Activated naive CD4-positive, alpha-beta T cell (primary cell): ENCODE measurements around the gene USO1.
"Not testable (repeated sequence)": the region's sequence is repeated elsewhere in the genome, so short reads cannot be mapped to it uniquely, and the experiment has no call there.

Source experiments
- DNase-seq, 4 experiments: peaks; one replicate each; lab custom pipeline; 2025; lab: John Stamatoyannopoulos, UW

Gene USO1

DNA sequence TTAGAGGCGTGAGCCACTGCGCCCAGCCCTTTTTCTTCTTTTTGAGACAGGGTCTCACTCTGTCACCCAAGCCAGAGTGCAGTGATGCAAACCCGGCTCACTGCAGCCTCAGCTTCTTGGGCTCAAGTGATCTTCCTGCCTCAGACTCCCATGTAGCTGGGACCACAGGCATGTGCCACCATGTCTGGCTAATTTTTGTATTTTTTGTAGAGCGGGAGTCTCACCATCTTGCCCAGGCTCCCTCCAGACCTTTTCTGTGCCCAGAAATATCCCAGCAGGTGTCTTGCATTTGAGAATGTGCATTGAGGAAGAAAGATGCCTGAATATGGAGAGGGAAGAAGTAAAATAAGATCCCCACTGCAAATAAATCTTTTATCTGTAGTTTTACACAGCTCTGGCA is 119.2 kb downstream of the USO1 start:
- no peak for DNase-seq

DNA sequence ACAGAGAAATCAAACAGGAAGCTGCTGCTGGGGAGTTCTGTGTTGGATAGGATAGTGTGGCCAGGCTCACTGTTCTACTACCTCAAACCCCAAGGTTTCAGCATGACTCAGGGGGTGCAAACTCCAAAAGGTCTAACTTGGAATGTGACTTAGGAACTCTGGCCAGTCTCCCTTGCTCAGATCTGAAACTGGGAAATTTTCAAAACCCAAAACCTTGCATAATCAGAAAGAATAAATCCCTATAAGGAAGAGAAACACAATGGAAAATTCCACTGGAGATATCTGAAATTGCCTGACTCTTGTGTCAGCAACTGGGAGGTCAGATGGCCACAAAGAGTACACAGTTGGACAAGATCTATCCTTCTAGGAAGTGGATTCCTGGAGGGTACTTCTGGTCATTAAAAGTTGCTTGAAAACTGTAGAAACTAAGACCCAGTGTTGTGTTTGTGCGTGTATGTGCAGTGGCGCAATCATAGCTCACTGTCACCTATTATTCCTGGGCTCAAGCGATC is 119.8 kb downstream of the USO1 start:
- DNase-seq: no peak

DNA sequence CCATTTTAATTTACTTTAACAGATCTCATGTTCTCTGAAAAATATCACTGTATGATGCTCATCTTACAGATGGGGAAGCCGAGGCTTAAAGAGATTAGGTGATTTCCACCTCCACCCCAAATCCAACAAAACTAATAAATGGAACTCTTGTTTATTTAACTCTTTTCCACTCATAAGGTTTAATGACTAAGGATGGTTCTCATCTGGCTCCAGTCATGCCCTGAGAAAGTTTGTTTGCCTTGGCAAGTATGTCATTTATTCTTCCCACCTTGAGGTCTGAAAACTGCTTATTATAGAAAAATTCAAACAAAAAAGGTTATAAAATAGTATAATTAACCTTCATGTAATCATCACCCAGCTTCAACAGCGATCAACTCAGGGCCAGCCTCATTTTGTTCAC is 121.6 kb downstream of the USO1 start:
- no peak for DNase-seq

DNA sequence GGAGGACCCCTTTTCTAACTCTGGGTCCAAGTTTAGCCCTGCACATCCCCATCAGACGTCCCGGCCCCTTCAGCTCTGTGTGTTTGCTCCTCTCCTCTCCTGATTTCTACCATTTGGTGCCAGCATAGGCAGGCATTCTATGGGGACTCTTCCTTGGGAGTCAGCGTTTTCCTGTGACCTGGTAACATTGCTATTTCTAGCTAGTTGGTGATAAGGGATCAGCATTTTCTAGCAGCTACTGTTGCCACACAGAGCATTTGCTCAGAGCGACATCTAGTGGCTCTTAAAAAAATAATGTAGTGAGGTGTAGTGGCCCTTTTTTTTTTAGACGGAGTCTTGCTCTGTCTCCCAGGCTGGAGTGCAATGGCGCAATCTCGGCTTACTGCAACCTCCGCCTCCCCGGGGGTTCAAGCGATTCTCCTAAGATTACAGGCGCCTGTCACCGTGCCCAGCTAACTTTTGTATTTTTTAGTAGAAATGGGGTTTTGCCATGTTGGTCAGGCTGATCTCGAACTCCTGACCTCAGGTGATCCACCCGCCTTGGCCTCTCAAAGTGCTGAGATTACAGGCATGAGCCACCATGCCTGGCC is 123.9 kb downstream of the USO1 start:
- DNase-seq: not testable (repeated sequence)

DNA sequence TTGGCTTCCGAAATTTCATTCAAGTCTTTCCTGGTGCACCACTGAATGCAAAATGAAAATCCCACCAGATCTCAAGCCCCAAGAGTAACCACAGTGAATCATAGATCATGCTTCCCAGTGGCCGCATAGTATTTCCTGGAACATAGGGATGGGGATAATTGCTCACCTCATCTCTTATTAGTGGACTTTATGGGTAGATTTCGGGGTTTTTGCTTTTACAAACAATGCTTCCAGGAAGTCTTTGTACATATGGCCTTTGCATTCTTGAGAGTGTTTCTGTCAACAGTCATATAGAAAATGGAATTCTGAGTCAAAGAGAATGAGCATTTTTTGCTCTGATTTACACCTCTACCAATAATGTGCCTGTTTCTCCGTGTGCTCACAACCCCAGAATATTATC is 124.5 kb downstream of the USO1 start:
- DNase-seq: no peak

DNA sequence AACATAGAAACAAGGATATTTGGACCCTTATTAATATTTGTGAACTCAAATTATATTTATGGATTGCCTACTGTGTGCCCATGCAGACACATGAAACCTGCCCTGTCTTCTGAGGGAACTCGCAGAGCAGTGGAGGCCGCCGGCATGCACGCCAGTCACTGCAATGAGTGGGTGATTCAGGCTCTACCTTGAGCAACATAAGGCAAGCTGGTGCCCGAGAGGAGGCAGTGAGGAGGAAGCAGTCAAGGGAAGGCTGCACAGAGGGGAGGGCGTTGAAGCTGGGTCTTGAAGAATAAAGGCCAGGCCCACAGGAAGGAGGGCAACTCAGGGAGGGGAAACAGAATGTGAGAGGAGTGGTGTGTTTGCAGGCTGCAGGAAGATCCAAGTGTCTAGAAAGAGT is 125.1 kb downstream of the USO1 start:
- no peak for DNase-seq

DNA sequence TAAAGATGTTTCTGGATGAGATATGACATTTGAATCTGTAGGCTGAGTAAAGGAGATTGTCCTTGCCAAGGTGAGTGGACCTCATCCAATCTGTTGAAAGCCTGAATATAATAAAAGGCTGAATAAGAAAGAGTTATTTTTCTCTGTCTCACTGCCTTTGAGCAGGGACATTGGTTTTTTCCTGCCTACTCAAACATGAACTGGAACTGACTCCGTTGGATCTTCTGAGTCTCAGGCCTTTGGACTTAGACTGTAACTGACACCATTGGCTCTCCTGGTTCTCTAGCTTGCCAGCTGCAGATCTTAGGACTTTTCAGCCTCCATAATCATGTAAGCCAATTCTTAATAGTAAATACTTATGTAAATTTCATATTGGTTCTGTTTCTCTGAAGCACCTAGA is 134.3 kb downstream of the USO1 start:
- no peak for DNase-seq

DNA sequence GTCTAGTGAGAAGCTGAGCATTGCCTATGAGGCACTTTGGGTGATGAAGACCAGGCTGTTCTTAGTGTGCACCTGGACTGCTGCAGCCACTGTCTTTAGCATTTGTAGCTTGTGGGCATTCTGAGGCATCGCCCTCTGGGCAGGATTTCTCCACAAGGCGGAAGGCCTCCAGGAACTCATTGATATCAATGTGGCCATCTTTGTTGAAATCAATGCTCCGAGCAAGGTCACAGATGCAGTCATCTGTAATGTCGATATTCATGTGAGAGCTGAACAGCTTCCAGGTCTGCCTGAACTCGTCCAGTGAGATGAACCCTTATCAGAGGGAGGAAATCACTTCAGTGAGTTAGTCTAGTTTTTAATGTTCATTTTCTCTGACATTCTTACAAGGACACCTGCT is 136.2 kb downstream of the USO1 start:
- DNase-seq: no peak
